ENCODE measurements around the gene ADGRV1. TPM values are rescaled to one million over a fixed set of nuclear protein-coding genes. Genes with fewer than 3 reads are reported as not detected.

Gene ADGRV1
- total RNA-seq, 2 experiments from 2014 or later, result not detected

DNA sequence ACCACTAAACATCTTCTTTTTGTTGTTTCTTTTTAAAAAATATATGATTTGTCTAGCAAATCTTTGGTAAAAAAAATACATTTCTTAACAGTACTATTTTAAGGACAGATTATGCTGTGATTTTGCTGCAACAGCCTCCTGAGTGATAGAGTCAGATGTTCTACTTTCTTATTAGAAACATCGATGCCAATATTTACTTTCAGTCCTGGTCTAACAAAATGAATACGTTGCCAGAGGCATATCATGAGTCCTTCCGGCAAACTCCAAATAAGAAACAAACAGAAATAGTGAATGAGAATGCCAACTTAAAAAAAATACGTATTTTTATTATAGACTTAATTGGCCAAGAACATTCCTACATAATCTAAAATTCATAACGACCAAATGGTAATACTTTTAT lies 371.5 kb downstream of the ADGRV1 start:
- BruUV-seq (replicated peaks), result no TSS peak
- Histone ChIP-seq H3K79me2 (ENCODE audit: insufficient read depth, low read depth, low read length) (no peaks in the 10 kb centered on the region), H3K4me3 (ENCODE audit: low read depth, low read length, poor library complexity, severe bottlenecking) (no peak overlapping the region), H3K4me1 (ENCODE audit: insufficient read depth, low read length, poor library complexity, severe bottlenecking) (no peaks in the 10 kb centered on the region), H4K20me1 (ENCODE audit: insufficient read depth, low read length) (no peaks in the 10 kb centered on the region), H3K9me2 (ENCODE audit: insufficient read depth, low read length) (no peaks in the 10 kb centered on the region), H2AFZ (ENCODE audit: low read length) (no peak overlapping the region), H3K4me2 (ENCODE audit: low read length) (no peak overlapping the region), H3K27ac (ENCODE audit: low read depth, low read length, poor library complexity, severe bottlenecking) (no peak overlapping the region), H3K36me3 (ENCODE audit: insufficient read depth, low read length) (no peaks in the 10 kb centered on the region), H3K9me3 (ENCODE audit: low read length) (no peaks in the 10 kb centered on the region)
- CTCF ChIA-PET (ENCODE audit: unreplicated experiment), result no interaction called here
- no peak for DNase-seq (ENCODE audit: low spot score)
- TF ChIP-seq, protein P1, sequence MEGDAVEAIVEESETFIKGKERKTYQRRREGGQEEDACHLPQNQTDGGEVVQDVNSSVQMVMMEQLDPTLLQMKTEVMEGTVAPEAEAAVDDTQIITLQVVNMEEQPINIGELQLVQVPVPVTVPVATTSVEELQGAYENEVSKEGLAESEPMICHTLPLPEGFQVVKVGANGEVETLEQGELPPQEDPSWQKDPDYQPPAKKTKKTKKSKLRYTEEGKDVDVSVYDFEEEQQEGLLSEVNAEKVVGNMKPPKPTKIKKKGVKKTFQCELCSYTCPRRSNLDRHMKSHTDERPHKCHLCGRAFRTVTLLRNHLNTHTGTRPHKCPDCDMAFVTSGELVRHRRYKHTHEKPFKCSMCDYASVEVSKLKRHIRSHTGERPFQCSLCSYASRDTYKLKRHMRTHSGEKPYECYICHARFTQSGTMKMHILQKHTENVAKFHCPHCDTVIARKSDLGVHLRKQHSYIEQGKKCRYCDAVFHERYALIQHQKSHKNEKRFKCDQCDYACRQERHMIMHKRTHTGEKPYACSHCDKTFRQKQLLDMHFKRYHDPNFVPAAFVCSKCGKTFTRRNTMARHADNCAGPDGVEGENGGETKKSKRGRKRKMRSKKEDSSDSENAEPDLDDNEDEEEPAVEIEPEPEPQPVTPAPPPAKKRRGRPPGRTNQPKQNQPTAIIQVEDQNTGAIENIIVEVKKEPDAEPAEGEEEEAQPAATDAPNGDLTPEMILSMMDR (conservative IDR thresholded peaks at IDR 0.05; ENCODE audit: low read length), result no peak
- no peak for TF ChIP-seq EZH2phosphoT487 (IDR thresholded peaks at IDR 0.05; ENCODE audit: borderline replicate concordance, low read depth, low read length)
- intact Hi-C loops (cut with micrococcal nuclease; ENCODE audit: unreplicated experiment), result loop anchor here (5.0 to 10.0 kb wide), 2 partner anchors 457 to 485 kb away; no protein-coding TSS in a partner anchor
- POLR2A ChIA-PET, result no interaction called here

DNA sequence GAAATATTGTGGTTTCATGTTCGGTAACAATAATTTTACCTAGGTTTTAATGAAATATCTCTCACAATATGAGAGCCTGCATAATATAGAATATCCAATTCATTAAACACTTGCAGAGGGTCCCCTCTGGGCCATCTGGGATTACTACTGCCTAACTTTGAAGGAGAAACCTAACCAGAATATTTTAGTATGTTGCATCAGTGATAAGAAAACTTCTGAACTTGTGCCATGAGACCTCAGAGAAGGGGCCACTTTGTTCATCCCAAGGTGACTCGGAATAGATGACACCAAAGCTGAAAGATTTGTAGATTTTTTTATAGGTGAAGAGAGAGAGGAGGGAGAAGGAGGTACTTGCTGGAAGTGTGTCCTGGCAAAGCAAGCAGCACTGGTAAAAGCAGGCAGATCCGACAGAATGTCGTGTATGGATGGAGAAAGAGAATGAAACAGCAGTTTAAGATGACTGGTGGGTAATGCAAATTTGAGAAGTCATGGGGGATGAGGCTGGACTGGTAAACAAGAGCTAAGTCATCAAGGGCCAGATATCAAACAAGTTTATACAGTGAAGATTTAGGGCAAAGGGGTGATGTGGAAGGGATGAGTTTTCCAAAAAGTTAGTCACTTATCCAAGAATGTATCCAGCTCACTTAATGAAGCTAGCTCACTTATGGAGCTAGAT lies 372.3 kb downstream of the ADGRV1 start:
- POLR2A ChIA-PET, result interaction anchor here (0.8 kb wide), 1 partner anchor 26 kb away, joined by 4 read pairs; no protein-coding TSS in a partner anchor

More for the DNA sequence above, 372.3 kb downstream of the ADGRV1 start:
- no peaks in the 10 kb centered on the region for H3K9me3 ChIP-seq (ENCODE audit: low read length)
- no peak overlapping the region for H3K4me2 ChIP-seq (ENCODE audit: low read length)
- intact Hi-C loops (cut with micrococcal nuclease; ENCODE audit: unreplicated experiment), result loop anchor here (5.0 to 10.0 kb wide), 2 partner anchors 456 to 484 kb away; no protein-coding TSS in a partner anchor
- CTCF ChIA-PET (ENCODE audit: unreplicated experiment), result no interaction called here
- DNase-seq (ENCODE audit: low spot score), result no peak
- H3K36me3 ChIP-seq (ENCODE audit: insufficient read depth, low read length), result no peaks in the 10 kb centered on the region
- no peak overlapping the region for H3K27ac ChIP-seq (ENCODE audit: low read depth, low read length, poor library complexity, severe bottlenecking)
- H4K20me1 ChIP-seq (ENCODE audit: insufficient read depth, low read length), result no peaks in the 10 kb centered on the region
- no peaks in the 10 kb centered on the region for H3K9me2 ChIP-seq (ENCODE audit: insufficient read depth, low read length)
- no peak overlapping the region for H2AFZ ChIP-seq (ENCODE audit: low read length)
- no peaks in the 10 kb centered on the region for H3K4me1 ChIP-seq (ENCODE audit: insufficient read depth, low read length, poor library complexity, severe bottlenecking)
- BruUV-seq (replicated peaks), result no TSS peak
- H3K79me2 ChIP-seq (ENCODE audit: insufficient read depth, low read depth, low read length), result no peaks in the 10 kb centered on the region
- TF ChIP-seq EZH2phosphoT487 (IDR thresholded peaks at IDR 0.05; ENCODE audit: borderline replicate concordance, low read depth, low read length), result no peak
- TF ChIP-seq, protein P1 (conservative IDR thresholded peaks at IDR 0.05; ENCODE audit: low read length), result no peak
- no peak overlapping the region for H3K4me3 ChIP-seq (ENCODE audit: low read depth, low read length, poor library complexity, severe bottlenecking)
